ENCODE results near the gene CAB39. TPM values are rescaled to one million over a fixed set of nuclear protein-coding genes. Genes with fewer than 3 reads are reported as not detected.
A peak's percentile ranks its signal among the peaks of the same experiment; 100 is the strongest.

The CAB39 gene
- total RNA-seq, 4 donors from 2014 or later = 53.0 to 67.1 (median 59.5) TPM

DNA sequence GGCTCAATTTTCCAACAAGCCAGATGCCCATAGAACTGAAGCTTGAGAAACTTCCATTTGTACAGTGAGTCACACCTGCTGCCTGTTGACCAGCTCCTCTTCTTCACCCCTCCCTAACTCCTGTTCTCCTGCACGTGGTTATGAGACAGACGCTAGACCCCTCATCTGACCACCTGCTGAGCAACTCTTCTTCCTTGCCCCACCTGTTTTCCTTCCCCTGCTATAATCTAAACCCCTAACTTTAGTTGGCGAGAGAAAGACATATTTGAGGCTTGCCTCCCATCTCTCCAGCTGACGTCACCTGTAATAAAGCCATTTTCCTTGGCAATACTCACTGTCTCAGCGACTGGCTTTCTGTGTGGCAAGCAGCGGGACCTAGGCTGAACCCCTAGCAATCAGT lies 129.8 kb downstream of the CAB39 start:
- Histone ChIP-seq H3K27me3 (no peaks in the 10 kb centered on the region), H3K27ac (no peak overlapping the region), H3K4me3 (no peak overlapping the region), H3K9me3 (no peaks in the 10 kb centered on the region), H3K36me3 (no peaks in the 10 kb centered on the region), H3K4me1 (no peaks in the 10 kb centered on the region)
- DNase-seq (ENCODE audit: low spot score in 2 of 2) = no peak
- 49% methylated on average over 6 of the region's 6 CpGs for WGBS
- TF ChIP-seq POLR2AphosphoS5 (IDR thresholded peaks at IDR 0.05) (no peak), POLR2A (IDR thresholded peaks at IDR 0.05) (no peak), EP300 (IDR thresholded peaks at IDR 0.05) (no peak)
- TF ChIP-seq, protein P1, sequence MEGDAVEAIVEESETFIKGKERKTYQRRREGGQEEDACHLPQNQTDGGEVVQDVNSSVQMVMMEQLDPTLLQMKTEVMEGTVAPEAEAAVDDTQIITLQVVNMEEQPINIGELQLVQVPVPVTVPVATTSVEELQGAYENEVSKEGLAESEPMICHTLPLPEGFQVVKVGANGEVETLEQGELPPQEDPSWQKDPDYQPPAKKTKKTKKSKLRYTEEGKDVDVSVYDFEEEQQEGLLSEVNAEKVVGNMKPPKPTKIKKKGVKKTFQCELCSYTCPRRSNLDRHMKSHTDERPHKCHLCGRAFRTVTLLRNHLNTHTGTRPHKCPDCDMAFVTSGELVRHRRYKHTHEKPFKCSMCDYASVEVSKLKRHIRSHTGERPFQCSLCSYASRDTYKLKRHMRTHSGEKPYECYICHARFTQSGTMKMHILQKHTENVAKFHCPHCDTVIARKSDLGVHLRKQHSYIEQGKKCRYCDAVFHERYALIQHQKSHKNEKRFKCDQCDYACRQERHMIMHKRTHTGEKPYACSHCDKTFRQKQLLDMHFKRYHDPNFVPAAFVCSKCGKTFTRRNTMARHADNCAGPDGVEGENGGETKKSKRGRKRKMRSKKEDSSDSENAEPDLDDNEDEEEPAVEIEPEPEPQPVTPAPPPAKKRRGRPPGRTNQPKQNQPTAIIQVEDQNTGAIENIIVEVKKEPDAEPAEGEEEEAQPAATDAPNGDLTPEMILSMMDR (IDR thresholded peaks at IDR 0.05) = no peak

DNA sequence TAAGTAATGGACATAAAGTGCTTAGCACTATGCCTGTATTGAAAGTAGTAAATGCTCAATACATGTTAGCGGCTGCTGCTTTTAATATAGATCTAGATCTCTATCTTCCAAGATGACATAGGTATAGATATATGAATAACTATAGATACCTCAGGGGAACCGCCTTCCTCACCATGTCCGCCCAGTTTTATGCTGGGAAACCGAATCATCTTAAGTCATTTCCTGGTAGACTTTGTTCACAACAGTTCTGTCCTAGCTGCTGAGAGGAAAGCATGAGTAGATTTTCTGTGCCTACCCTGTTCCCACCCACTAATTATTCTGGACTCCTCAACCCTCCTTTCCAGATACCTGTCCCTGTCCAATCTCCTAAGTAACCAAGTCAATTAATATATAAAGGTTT lies 130.5 kb downstream of the CAB39 start:
- no peak for DNase-seq (ENCODE audit: low spot score in 2 of 2)
- WGBS = 79% methylated on average over 4 of the region's 4 CpGs
- Histone ChIP-seq H3K27me3 (no peaks in the 10 kb centered on the region), H3K4me3 (no peak overlapping the region), H3K9me3 (no peaks in the 10 kb centered on the region), H3K4me1 (peaks cover 2% of the 10 kb centered on the region), H3K36me3 (no peaks in the 10 kb centered on the region), H3K27ac (no peak overlapping the region)
- TF ChIP-seq, protein P1 (IDR thresholded peaks at IDR 0.05) = no peak
- TF ChIP-seq POLR2AphosphoS5 (IDR thresholded peaks at IDR 0.05) (no peak), EP300 (IDR thresholded peaks at IDR 0.05) (no peak), POLR2A (IDR thresholded peaks at IDR 0.05) (no peak)

DNA sequence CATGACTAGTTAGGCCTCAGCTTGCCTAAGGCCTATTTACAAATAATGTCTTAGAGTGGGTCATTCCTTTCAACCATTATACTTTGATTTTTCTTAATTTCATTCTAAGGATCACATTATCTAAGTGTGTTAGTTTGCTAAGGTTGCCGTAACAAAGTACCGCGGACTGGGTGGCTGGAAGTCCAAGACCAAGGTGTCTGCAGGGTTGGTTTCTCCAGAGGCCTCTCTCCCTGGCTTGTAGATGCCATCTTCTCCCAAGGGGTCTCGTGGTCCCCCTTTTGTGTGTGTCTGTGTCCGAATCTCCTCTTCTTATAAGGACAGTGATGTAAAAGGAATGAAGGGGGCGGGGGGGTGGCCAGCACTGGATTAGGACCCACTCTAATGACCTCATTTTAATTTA lies 133.7 kb downstream of the CAB39 start:
- Histone ChIP-seq H3K36me3 (no peaks in the 10 kb centered on the region), H3K4me1 (peaks cover 4% of the 10 kb centered on the region), H3K4me3 (no peak overlapping the region), H3K27ac (no peak overlapping the region), H3K27me3 (peaks cover 11% of the 10 kb centered on the region), H3K9me3 (no peaks in the 10 kb centered on the region)
- no peak for DNase-seq (ENCODE audit: low spot score in 2 of 2)
- 96% methylated on average over 6 of the region's 6 CpGs for WGBS
- no peak for TF ChIP-seq POLR2A (IDR thresholded peaks at IDR 0.05)
- TF ChIP-seq EP300 (IDR thresholded peaks at IDR 0.05) = no peak
- no peak for TF ChIP-seq POLR2AphosphoS5 (IDR thresholded peaks at IDR 0.05)

DNA sequence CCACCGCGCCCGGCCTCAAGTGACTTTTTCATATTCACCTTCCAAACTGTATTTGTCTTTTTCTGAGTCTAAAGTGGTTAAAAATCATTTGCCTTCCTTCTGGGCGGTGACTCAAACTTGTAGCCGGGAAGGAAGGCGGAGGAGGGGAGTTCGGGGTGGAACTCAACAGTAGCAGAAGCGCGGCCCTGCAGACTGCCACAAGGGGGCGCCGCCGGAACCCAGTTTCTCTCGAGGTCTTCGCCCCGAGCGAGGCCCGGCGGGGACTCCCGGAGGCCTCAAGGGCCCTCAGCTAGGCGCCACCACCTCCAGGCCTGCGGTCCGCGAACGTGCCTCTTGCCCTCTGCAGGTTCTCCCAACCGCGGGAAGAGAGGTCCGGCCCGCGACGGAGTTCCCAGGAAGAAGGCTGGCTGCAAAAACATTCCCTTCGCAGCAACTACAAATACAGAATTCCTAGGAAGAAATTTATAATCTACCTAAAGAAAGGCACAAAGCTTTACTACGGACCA lies 135.3 kb downstream of the CAB39 start:
- peaks cover 26% of the 10 kb centered on the region for H3K27me3 ChIP-seq
- H3K9me3 ChIP-seq = no peaks in the 10 kb centered on the region
- H3K27ac ChIP-seq = no peak overlapping the region
- H3K4me3 ChIP-seq = peak overlapping the region; percentile 23
- peaks cover 4% of the 10 kb centered on the region for H3K4me1 ChIP-seq
- WGBS = 5% methylated on average over 32 of the region's 32 CpGs
- H3K36me3 ChIP-seq = no peaks in the 10 kb centered on the region
- DNase-seq (ENCODE audit: low spot score in 2 of 2) = peak in 1 of 2 donors; percentile 89
- no peak for TF ChIP-seq EP300 (IDR thresholded peaks at IDR 0.05)
- TF ChIP-seq POLR2A (IDR thresholded peaks at IDR 0.05) = no peak
- TF ChIP-seq, protein P1 (IDR thresholded peaks at IDR 0.05) = peak; percentile 54 to 86
- no peak for TF ChIP-seq POLR2AphosphoS5 (IDR thresholded peaks at IDR 0.05)

DNA sequence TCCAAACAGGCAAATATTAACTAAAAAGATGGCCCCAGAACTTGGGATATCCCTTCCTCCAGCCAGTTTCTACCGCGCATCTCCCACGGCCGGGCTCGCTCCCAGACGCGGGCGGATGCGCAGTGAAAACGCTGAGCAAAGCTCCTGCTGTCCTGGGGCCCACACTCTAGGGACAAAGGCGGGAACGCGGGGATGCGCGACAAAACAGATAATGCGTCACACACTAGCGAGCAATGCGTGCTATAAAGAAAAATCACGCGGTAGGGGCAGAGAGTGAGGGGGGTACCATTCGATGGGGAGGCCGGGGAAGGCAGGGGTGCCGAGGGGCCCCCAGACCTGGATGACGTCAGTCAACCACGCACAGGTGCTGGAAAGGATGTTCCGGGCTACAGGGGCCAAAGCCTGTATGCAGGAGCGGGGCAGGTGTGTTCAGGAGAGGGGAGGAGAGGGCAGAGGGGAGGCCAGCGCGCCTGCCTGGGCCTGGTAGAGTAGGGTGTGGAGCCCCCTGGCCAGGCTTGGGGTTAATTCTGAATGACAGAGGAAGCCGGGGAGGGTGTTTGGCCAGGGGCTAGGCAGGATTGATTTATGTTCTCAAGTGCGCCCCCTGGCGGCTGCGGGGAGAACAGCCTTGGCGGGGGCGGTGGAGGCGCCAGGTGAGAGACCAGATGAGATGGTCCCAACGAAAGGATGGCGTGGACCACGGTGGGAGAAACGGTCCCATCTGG lies 137.2 kb downstream of the CAB39 start:
- TF ChIP-seq, protein P1 (IDR thresholded peaks at IDR 0.05) = peak in 1 of 2 donors; percentile 77
- TF ChIP-seq EP300 (IDR thresholded peaks at IDR 0.05) = no peak
- DNase-seq (ENCODE audit: low spot score in 2 of 2) = no peak
- 65% methylated on average over 40 of the region's 40 CpGs for WGBS
- Histone ChIP-seq H3K27ac (no peak overlapping the region), H3K27me3 (peaks cover 35% of the 10 kb centered on the region), H3K36me3 (no peaks in the 10 kb centered on the region), H3K4me1 (peaks cover 4% of the 10 kb centered on the region), H3K4me3 (no peak overlapping the region), H3K9me3 (no peaks in the 10 kb centered on the region)
